Gastrocnemius medialis (tissue), 4 donors: ENCODE results near the gene TRPV3.

Experiments
- POLR2A ChIP-seq, 2 donors: fragments of 450-650 bp; IDR thresholded peaks; one replicate each; pipeline ENCODE4 v1.6.1; 2017; ENCODE audit warnings: antibody characterized with exemption in 2 of 2, mild to moderate bottlenecking in 2 of 2, moderate library complexity in 2 of 2
- TF ChIP-seq, protein P1 (sequence below), 5 experiments: fragments of 450-650 bp in 3 of 5; fragments of 200-600 bp in 2 of 5; sonication (generic) in 2 of 5; IDR thresholded peaks in 4 of 5; conservative IDR thresholded peaks in 1 of 5; 1 replicate in 4 of 5; 2 replicates in 1 of 5; pipeline ENCODE4 v1.5.1; 2016 to 2019; ENCODE audit warnings: antibody characterized with exemption in 5 of 5, mild to moderate bottlenecking in 3 of 5, moderate library complexity in 3 of 5

DNA sequence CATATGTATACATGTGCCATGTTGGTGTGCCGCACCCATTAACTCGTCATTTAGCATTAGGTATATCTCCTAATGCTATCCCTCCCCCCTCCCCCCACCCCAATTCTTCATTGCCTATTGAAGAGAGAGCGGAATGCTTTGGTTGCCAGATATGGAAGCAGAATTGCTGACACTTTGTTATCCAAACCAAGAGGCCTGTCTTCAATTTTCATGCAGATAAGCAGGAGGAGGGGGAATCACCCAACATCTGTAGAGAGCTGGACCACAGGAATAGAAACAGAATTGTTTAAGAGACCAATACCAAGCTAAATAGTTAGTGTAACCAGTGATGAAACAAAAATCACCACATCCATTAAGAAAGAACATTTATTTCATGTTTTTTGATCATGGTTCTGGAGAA, 74.8 kb downstream of the TRPV3 start:
- TF ChIP-seq POLR2A (IDR thresholded peaks at IDR 0.05), result no peak
- TF ChIP-seq, protein P1, sequence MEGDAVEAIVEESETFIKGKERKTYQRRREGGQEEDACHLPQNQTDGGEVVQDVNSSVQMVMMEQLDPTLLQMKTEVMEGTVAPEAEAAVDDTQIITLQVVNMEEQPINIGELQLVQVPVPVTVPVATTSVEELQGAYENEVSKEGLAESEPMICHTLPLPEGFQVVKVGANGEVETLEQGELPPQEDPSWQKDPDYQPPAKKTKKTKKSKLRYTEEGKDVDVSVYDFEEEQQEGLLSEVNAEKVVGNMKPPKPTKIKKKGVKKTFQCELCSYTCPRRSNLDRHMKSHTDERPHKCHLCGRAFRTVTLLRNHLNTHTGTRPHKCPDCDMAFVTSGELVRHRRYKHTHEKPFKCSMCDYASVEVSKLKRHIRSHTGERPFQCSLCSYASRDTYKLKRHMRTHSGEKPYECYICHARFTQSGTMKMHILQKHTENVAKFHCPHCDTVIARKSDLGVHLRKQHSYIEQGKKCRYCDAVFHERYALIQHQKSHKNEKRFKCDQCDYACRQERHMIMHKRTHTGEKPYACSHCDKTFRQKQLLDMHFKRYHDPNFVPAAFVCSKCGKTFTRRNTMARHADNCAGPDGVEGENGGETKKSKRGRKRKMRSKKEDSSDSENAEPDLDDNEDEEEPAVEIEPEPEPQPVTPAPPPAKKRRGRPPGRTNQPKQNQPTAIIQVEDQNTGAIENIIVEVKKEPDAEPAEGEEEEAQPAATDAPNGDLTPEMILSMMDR (IDR thresholded peaks at IDR 0.05 in 4 of 5, conservative IDR thresholded peaks at IDR 0.05 in 1 of 5), result no peak
